HCT116 (cell line): ENCODE results near the gene ZHX3. TPM values are rescaled to one million over a fixed set of nuclear protein-coding genes. Genes with fewer than 3 reads are reported as not detected.
"Not testable (repeated sequence)": the region's sequence is repeated elsewhere in the genome, so short reads cannot be mapped to it uniquely, and the experiment has no call there.

Experiments used
- ATAC-seq: fragments of 200-7000 bp; cut with Tn5 transposase; 2 replicates; pipeline ENCODE4 v1.9.1; 2020; ENCODE audit warnings: mild to moderate bottlenecking, moderate library complexity
- BruUV-seq: library from RNA; stranded (reverse); fragments of 400-500 nt; replicated peaks from 2 replicates; lab custom pipeline; 2021; lab: Mats Ljungman, UMichigan
- CTCF ChIA-PET: fragments of 300-600 bp; sonication (Branson Sonifier 250); formaldehyde crosslinking; loops from one replicate; lab custom pipeline; 2021; ENCODE audit warnings: antibody characterized with exemption; lab: Charles Lee
- POLR2A ChIA-PET: fragments of 300-600, 350-600 bp; sonication (Branson Sonifier 250); formaldehyde crosslinking; loops from one replicate; lab custom pipeline; 2021; ENCODE audit warnings: antibody characterized with exemption; lab: Charles Lee
- RAD21 ChIA-PET, 2 experiments: fragments of 300-600 bp; sonication (Branson Sonifier 250); formaldehyde crosslinking; loops; one replicate each; lab custom pipeline; 2023; ENCODE audit warnings: low total read pairs in 2 of 2; ENCODE audit not compliant: uncharacterized antibody in 2 of 2, unreplicated experiment in 2 of 2, low non-redundant PET in 1 of 2; lab: Charles Lee
- DNase-seq: peaks from one replicate; pipeline ENCODE4 v3.0.0-alpha.2; 2010; ENCODE audit warnings: low read depth, low spot score
- H2AFZ ChIP-seq: fragments of 200-600 bp; shearing (Covaris generic), sonication (generic); 2 replicates; pipeline ENCODE4 v1.6.1; 2017; ENCODE audit warnings: low read depth, mixed run types, mixed read lengths, antibody characterized with exemption, low read length; ENCODE audit not compliant: poor library complexity, severe bottlenecking
- H3K27ac ChIP-seq: 2 replicates; pipeline ENCODE4 v1.5.1; 2012; ENCODE audit warnings: low read depth, low read length
- H3K27me3 ChIP-seq: fragments of 200-600 bp; sonication (generic); 2 replicates; pipeline ENCODE4 v1.6.1; 2016; ENCODE audit warnings: mixed run types, low read length, mixed read lengths; ENCODE audit not compliant: insufficient read depth
- H3K36me3 ChIP-seq, 2 experiments: fragments of 200-500 bp in 1 of 2; fragments of 200-600 bp in 1 of 2; sonication (Bioruptor generic) in 1 of 2; sonication (generic) in 1 of 2; 2 replicates each; pipeline versions ENCODE4 v1.5.1 to v1.6.1; 2014 to 2016; ENCODE audit warnings: low read length in 2 of 2, inconsistent platforms in 1 of 2, mixed read lengths in 1 of 2, mixed run types in 1 of 2; ENCODE audit not compliant: insufficient read depth in 2 of 2, control insufficient read depth in 1 of 2
- H3K4me1 ChIP-seq, 2 experiments: fragments of 200-600 bp in 1 of 2; sonication (generic) in 1 of 2; 2 replicates each; pipeline versions ENCODE4 v1.5.1 to v1.6.1; 2012 to 2017; ENCODE audit warnings: low read length in 2 of 2, inconsistent platforms in 1 of 2, mild to moderate bottlenecking in 1 of 2, mixed read lengths in 1 of 2, mixed run types in 1 of 2, moderate library complexity in 1 of 2; ENCODE audit not compliant: insufficient read depth in 2 of 2, control insufficient read depth in 1 of 2
- H3K4me2 ChIP-seq: fragments of 200-600 bp; sonication (generic); 2 replicates; pipeline ENCODE4 v1.6.1; 2017; ENCODE audit warnings: mixed run types, low read length, mixed read lengths
- H3K4me3 ChIP-seq, 2 experiments: fragments of 200-600 bp in 1 of 2; sonication (generic) in 1 of 2; replicated peaks in 1 of 2; 2 replicates each; pipeline ENCODE4 v1.5.1; 2011 to 2016; ENCODE audit warnings: low read length in 2 of 2, control low read depth in 1 of 2, low read depth in 1 of 2, mild to moderate bottlenecking in 1 of 2, mixed read lengths in 1 of 2, mixed run types in 1 of 2
- H3K79me2 ChIP-seq: fragments of 200-600 bp; sonication (generic); 2 replicates; pipeline ENCODE4 v1.6.1; 2017; ENCODE audit warnings: mild to moderate bottlenecking, mixed run types, low read length, moderate library complexity, mixed read lengths; ENCODE audit not compliant: insufficient read depth
- H3K9ac ChIP-seq: fragments of 200-600 bp; sonication (generic); 2 replicates; pipeline ENCODE4 v1.6.1; 2016; ENCODE audit warnings: low read length, mixed read lengths
- H3K9me2 ChIP-seq: fragments of 200-600 bp; sonication (generic), shearing (Covaris generic); 2 replicates; pipeline ENCODE4 v1.6.1; 2017; ENCODE audit warnings: mixed run types, mild to moderate bottlenecking, moderate library complexity; ENCODE audit not compliant: insufficient read depth
- H3K9me3 ChIP-seq, 2 experiments: fragments of 200-500 bp in 1 of 2; fragments of 200-600 bp in 1 of 2; sonication (Bioruptor generic) in 1 of 2; sonication (generic) in 1 of 2; 2 replicates each; pipeline ENCODE4 v1.6.1; 2014 to 2017; ENCODE audit warnings: low read length in 2 of 2, mixed read lengths in 2 of 2, inconsistent platforms in 1 of 2, low read depth in 1 of 2, mild to moderate bottlenecking in 1 of 2, mixed run types in 1 of 2, moderate library complexity in 1 of 2; ENCODE audit not compliant: control insufficient read depth in 1 of 2, insufficient read depth in 1 of 2
- H4K20me1 ChIP-seq: fragments of 200-600 bp; sonication (generic), shearing (Covaris generic); 2 replicates; pipeline ENCODE4 v1.6.1; 2017; ENCODE audit warnings: mixed run types, mild to moderate bottlenecking, moderate library complexity; ENCODE audit not compliant: insufficient read depth
- CBX3 ChIP-seq: IDR thresholded peaks from 2 replicates; pipeline ENCODE4 v1.6.1; 2012; ENCODE audit warnings: low read depth
- CTCF ChIP-seq, 3 experiments: fragments of 200-600 bp in 1 of 3; sonication (generic) in 1 of 3; IDR thresholded peaks in 2 of 3; conservative IDR thresholded peaks in 1 of 3; 2 replicates each; pipeline ENCODE4 v1.5.1; 2012 to 2017; ENCODE audit warnings: low read depth in 2 of 3, low read length in 2 of 3, antibody characterized with exemption in 1 of 3, borderline replicate concordance in 1 of 3, control low read depth in 1 of 3, mild to moderate bottlenecking in 1 of 3, mixed read lengths in 1 of 3, mixed run types in 1 of 3, moderate library complexity in 1 of 3; ENCODE audit not compliant: insufficient read depth in 1 of 3
- ELF1 ChIP-seq: IDR thresholded peaks from 2 replicates; pipeline ENCODE4 v1.6.1; 2012; ENCODE audit warnings: low read depth, borderline replicate concordance
- EZH2phosphoT487 ChIP-seq: fragments of 200-600 bp; IDR thresholded peaks from 2 replicates; pipeline ENCODE4 v1.6.1; 2018; ENCODE audit warnings: antibody characterized with exemption, borderline replicate concordance
- FOSL1 ChIP-seq: IDR thresholded peaks from 2 replicates; pipeline ENCODE4 v1.6.1; 2012; ENCODE audit warnings: low read depth
- SP1 ChIP-seq: IDR thresholded peaks from 2 replicates; pipeline ENCODE4 v1.6.1; 2012; ENCODE audit warnings: low read depth
- ZBTB33 ChIP-seq: IDR thresholded peaks from 2 replicates; pipeline ENCODE4 v1.6.1; 2011; ENCODE audit warnings: mild to moderate bottlenecking, low read length, moderate library complexity; ENCODE audit not compliant: insufficient replicate concordance; ENCODE audit errors: extremely low read depth
- ZNF274 ChIP-seq: fragments of 200-500 bp; sonication (Bioruptor generic); IDR thresholded peaks from 2 replicates; pipeline ENCODE4 v1.6.1; 2014; ENCODE audit warnings: mild to moderate bottlenecking, low read depth, low read length, inconsistent platforms
- intact Hi-C: fragments of 100-400 bp; cut with micrococcal nuclease; formaldehyde crosslinking; loops from 2 replicates; pipeline ENCODE4 v1.10.0; 2022
- total RNA-seq: library from RNA; stranded (reverse); gene quantifications from one replicate; pipeline ENCODE4 v1.2.1, GENCODE V29; 2021; ENCODE audit not compliant: unreplicated experiment
- TF ChIP-seq, protein P1 (sequence below): IDR thresholded peaks from 2 replicates; pipeline ENCODE4 v1.6.1; 2012; ENCODE audit warnings: low read depth
- TF ChIP-seq, protein P2 (sequence below): IDR thresholded peaks from 2 replicates; pipeline ENCODE4 v1.6.1; 2012

Gene ZHX3
- total RNA-seq, 1 experiment from 2014 or later = 13.3 TPM

DNA sequence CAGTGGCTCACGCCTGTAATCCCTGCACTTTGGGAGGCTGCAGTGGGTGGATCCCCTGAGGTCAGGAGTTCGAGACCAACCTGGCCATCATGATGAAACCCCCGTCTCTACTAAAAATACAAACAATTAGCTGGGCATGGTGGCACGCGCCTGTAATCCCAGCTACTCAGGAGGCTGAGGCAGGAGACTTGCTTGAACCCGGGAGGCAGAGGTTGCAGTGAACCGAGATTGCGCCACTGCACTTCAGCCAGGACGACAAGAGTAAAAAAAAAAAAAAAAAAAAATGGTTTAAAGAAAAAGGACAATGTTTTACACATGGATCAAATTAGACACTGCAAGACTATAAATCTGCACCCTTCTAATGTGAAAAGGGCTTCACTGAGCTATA is 185.1 kb downstream of the ZHX3 start:
- H3K27me3 ChIP-seq, H3K9me2 ChIP-seq, POLR2A ChIA-PET, ATAC-seq, H2AFZ ChIP-seq, H3K36me3 ChIP-seq, H3K4me3 ChIP-seq, H3K4me2 ChIP-seq, H4K20me1 ChIP-seq, BruUV-seq, H3K27ac ChIP-seq, H3K79me2 ChIP-seq, RAD21 ChIA-PET, H3K9ac ChIP-seq, DNase-seq, intact Hi-C loops, H3K4me1 ChIP-seq, H3K9me3 ChIP-seq: not testable (repeated sequence)
- CTCF ChIA-PET = interaction anchor here (1.4 kb wide), 1 partner anchor 8 kb away, joined by 3 read pairs; no protein-coding TSS in a partner anchor

- Histone ChIP-seq H3K4me1 (peaks cover 4 to 8% of the 10 kb centered on the region in 2 experiments; a peak in 3 of 4 replicates), H2AFZ (no peak overlapping the region), H3K4me3 (no peak overlapping the region), H3K27ac (no peak overlapping the region), H3K9me3 (no peaks in the 10 kb centered on the region), H3K4me2 (no peak overlapping the region), H4K20me1 (no peaks in the 10 kb centered on the region), H3K9ac (no peak overlapping the region), H3K9me2 (no peaks in the 10 kb centered on the region), H3K36me3 (no peaks in the 10 kb centered on the region), H3K27me3 (no peaks in the 10 kb centered on the region), H3K79me2 (no peaks in the 10 kb centered on the region)
- ChIA-PET RAD21 (no interaction called here), POLR2A (interaction anchor here (0.7 kb wide), 1 partner anchor 177 kb away, joined by 3 read pairs; no protein-coding TSS in a partner anchor), CTCF (no interaction called here)
- intact Hi-C loops = no loop called here
- BruUV-seq = no TSS peak
- ATAC-seq (no peak), DNase-seq (no peak)
- no peak for TF ChIP-seq CTCF (IDR thresholded peaks at IDR 0.05 in 2 of 3, conservative IDR thresholded peaks at IDR 0.05 in 1 of 3; ENCODE audit: borderline replicate concordance in 1 of 3, insufficient read depth in 1 of 3, low read depth in 2 of 3, low read length in 2 of 3)
- TF ChIP-seq, protein P1, sequence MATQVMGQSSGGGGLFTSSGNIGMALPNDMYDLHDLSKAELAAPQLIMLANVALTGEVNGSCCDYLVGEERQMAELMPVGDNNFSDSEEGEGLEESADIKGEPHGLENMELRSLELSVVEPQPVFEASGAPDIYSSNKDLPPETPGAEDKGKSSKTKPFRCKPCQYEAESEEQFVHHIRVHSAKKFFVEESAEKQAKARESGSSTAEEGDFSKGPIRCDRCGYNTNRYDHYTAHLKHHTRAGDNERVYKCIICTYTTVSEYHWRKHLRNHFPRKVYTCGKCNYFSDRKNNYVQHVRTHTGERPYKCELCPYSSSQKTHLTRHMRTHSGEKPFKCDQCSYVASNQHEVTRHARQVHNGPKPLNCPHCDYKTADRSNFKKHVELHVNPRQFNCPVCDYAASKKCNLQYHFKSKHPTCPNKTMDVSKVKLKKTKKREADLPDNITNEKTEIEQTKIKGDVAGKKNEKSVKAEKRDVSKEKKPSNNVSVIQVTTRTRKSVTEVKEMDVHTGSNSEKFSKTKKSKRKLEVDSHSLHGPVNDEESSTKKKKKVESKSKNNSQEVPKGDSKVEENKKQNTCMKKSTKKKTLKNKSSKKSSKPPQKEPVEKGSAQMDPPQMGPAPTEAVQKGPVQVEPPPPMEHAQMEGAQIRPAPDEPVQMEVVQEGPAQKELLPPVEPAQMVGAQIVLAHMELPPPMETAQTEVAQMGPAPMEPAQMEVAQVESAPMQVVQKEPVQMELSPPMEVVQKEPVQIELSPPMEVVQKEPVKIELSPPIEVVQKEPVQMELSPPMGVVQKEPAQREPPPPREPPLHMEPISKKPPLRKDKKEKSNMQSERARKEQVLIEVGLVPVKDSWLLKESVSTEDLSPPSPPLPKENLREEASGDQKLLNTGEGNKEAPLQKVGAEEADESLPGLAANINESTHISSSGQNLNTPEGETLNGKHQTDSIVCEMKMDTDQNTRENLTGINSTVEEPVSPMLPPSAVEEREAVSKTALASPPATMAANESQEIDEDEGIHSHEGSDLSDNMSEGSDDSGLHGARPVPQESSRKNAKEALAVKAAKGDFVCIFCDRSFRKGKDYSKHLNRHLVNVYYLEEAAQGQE = no peak
- no peak for TF ChIP-seq SP1
- TF ChIP-seq, protein P2, sequence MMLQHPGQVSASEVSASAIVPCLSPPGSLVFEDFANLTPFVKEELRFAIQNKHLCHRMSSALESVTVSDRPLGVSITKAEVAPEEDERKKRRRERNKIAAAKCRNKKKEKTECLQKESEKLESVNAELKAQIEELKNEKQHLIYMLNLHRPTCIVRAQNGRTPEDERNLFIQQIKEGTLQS = no peak
- TF ChIP-seq FOSL1 = no peak
- no peak for TF ChIP-seq CBX3
- no peak for TF ChIP-seq ZBTB33
- no peak for TF ChIP-seq EZH2phosphoT487
- no peak for TF ChIP-seq ZNF274
- TF ChIP-seq ELF1 = no peak
Observed at GRCh38 chr20:41131594-41132387, 185.7 kb downstream of the ZHX3 start.
